A549 (cell line): ENCODE measurements around the gene FAM149B1. TPM values are rescaled to one million over a fixed set of nuclear protein-coding genes. Genes with fewer than 3 reads are reported as not detected.
A peak's percentile ranks its signal among the peaks of the same experiment; 100 is the strongest.

Experiments used
- ATAC-seq, 2 experiments: fragments of 200-7000 bp in 1 of 2; fragments of >200 bp in 1 of 2; cut with Nextera tagmentation in 1 of 2; cut with Tn5 transposase in 1 of 2; 3 replicates each; pipeline versions ENCODE4 v1.8.0 to v1.9.1; 2018 to 2020; ENCODE audit warnings: mild to moderate bottlenecking in 1 of 2, moderate library complexity in 1 of 2
- CTCF ChIA-PET: fragments of 300-600 bp; sonication (Branson Sonifier 250); formaldehyde crosslinking; extraction: SDS; loops from one replicate; lab custom pipeline; 2021; ENCODE audit warnings: antibody characterized with exemption, inconsistent platforms; lab: Yijun Ruan, JAX
- POLR2A ChIA-PET: fragments of 350-600 bp; formaldehyde crosslinking; extraction: SDS; loops from one replicate; lab custom pipeline; 2021; ENCODE audit warnings: antibody characterized with exemption, inconsistent platforms; lab: Yijun Ruan, JAX
- DNase-seq, 2 experiments: peaks; one replicate each; pipeline versions ENCODE4 v3.0.0 to v3.0.0-alpha.2; 2011 to 2016; ENCODE audit warnings: low read depth in 1 of 2, low spot score in 1 of 2
- FAIRE-seq: peaks from 2 replicates; lab custom pipeline; 2011; peaks lifted over from hg19 to GRCh38; lab: Jason Lieb, UNC
- H3K27ac ChIP-seq, 2 experiments: fragments of >200 bp; sonication (Bioruptor Twin); formaldehyde crosslinking; 3 replicates each; pipeline ENCODE4 v1.5.1; 2016 to 2017
- H3K4me1 ChIP-seq: fragments of >200 bp; sonication (Bioruptor Twin); formaldehyde crosslinking; 3 replicates; pipeline ENCODE4 v1.6.1; 2016
- H3K4me2 ChIP-seq: fragments of >200 bp; sonication (Bioruptor Twin); formaldehyde crosslinking; 3 replicates; pipeline ENCODE4 v1.6.1; 2016
- H3K4me3 ChIP-seq: fragments of >200 bp; sonication (Bioruptor Twin); formaldehyde crosslinking; 3 replicates; pipeline ENCODE4 v1.5.1; 2016
- H3K9me3 ChIP-seq: fragments of >200 bp; sonication (Bioruptor Twin); formaldehyde crosslinking; 3 replicates; pipeline ENCODE4 v1.6.1; 2016
- CEBPB ChIP-seq, 2 experiments: fragments of >200 bp in 1 of 2; sonication (Bioruptor Twin) in 1 of 2; formaldehyde crosslinking in 1 of 2; IDR thresholded peaks; 2 replicates each; pipeline ENCODE4 v1.6.1; 2012 to 2016
- CHD4 ChIP-seq: fragments of 200-600 bp; sonication (generic); IDR thresholded peaks from 2 replicates; pipeline ENCODE4 v1.6.1; 2016; ENCODE audit warnings: antibody characterized with exemption, mild to moderate bottlenecking, borderline replicate concordance
- EHF ChIP-seq: fragments of 250-450 bp; sonication (Bioruptor Pico); IDR thresholded peaks from 2 replicates; pipeline ENCODE4 v1.5.0; 2020; ENCODE audit warnings: mild to moderate bottlenecking
- EHMT2 ChIP-seq: fragments of 200-600 bp; sonication (generic); IDR thresholded peaks from 2 replicates; pipeline ENCODE4 v1.6.1; 2016; ENCODE audit warnings: antibody characterized with exemption, low read depth, mild to moderate bottlenecking, moderate library complexity
- EP300 ChIP-seq, 2 experiments: fragments of >200 bp; sonication (Bioruptor Twin); formaldehyde crosslinking; IDR thresholded peaks; 2 replicates in 1 of 2; 3 replicates in 1 of 2; pipeline ENCODE4 v1.6.1; 2016 to 2017
- FOXS1 ChIP-seq: fragments of 250-450 bp; sonication (Bioruptor Pico); IDR thresholded peaks from 2 replicates; pipeline ENCODE4 v1.5.0; 2020; ENCODE audit warnings: mild to moderate bottlenecking, moderate library complexity
- HOXB5 ChIP-seq: fragments of 250-450 bp; sonication (Bioruptor Pico); IDR thresholded peaks from 2 replicates; pipeline ENCODE4 v1.5.0; 2020; ENCODE audit warnings: mild to moderate bottlenecking, moderate library complexity
- JUN ChIP-seq, 2 experiments: fragments of >200 bp; sonication (Bioruptor Twin); formaldehyde crosslinking; IDR thresholded peaks; 2 replicates in 1 of 2; 3 replicates in 1 of 2; pipeline ENCODE4 v1.6.1; 2016 to 2017
- MAFK ChIP-seq: fragments of 450-650 bp; IDR thresholded peaks from 2 replicates; pipeline ENCODE4 v1.6.1; 2014; ENCODE audit not compliant: partially characterized antibody
- MAZ ChIP-seq: fragments of 150-350 bp; IDR thresholded peaks from 2 replicates; pipeline ENCODE4 v1.6.1; 2014; ENCODE audit warnings: antibody characterized with exemption, low read depth, low read length, borderline replicate concordance
- NFE2L2 ChIP-seq: fragments of 150-350 bp; conservative IDR thresholded peaks from 2 replicates; pipeline ENCODE4 v1.6.1; 2014; ENCODE audit warnings: low read length
- NR3C1 ChIP-seq: fragments of >200 bp; sonication (Bioruptor Twin); formaldehyde crosslinking; IDR thresholded peaks from 3 replicates; pipeline ENCODE4 v1.6.1; 2017
- POLR2A ChIP-seq: IDR thresholded peaks from 2 replicates; pipeline ENCODE4 v1.6.1; 2012; ENCODE audit warnings: mild to moderate bottlenecking, low read length
- RAD21 ChIP-seq, 2 experiments: fragments of >200 bp in 1 of 2; sonication (Bioruptor Twin) in 1 of 2; formaldehyde crosslinking in 1 of 2; IDR thresholded peaks in 1 of 2; conservative IDR thresholded peaks in 1 of 2; 2 replicates in 1 of 2; 3 replicates in 1 of 2; pipeline ENCODE4 v1.6.1; 2012 to 2018; ENCODE audit warnings: inconsistent platforms in 1 of 2
- RARB ChIP-seq: fragments of 250-450 bp; sonication (Bioruptor Pico); IDR thresholded peaks from 2 replicates; pipeline ENCODE4 v1.8.0; 2021; ENCODE audit warnings: mild to moderate bottlenecking, moderate library complexity
- RFX5 ChIP-seq: fragments of 450-650 bp; IDR thresholded peaks from 2 replicates; pipeline ENCODE4 v1.7.1; 2014; ENCODE audit warnings: antibody characterized with exemption, mild to moderate bottlenecking, moderate library complexity
- WGBS: methylation state at CpG from one replicate; pipeline ENCODE4 v1.1.6; 2017; ENCODE audit errors: missing lambda C conversion rate; 5-methylcytosine and 5-hydroxymethylcytosine counted together
- polyA plus RNA-seq, 4 experiments: library from polyadenylated mRNA; depleted of rRNA in 3 of 4; stranded (reverse); fragments of >200 nt; fragmentation: RNase III in 1 of 4; extraction: RNeasy Plus Mini Kit Qiagen cat#74134 plus additional on column Dnase treatment in 1 of 4; gene quantifications; 2 replicates in 3 of 4; 3 replicates in 1 of 4; pipeline ENCODE4 v1.2.3, GENCODE V29; 2011 to 2017
- TF ChIP-seq, protein P1 (sequence below): IDR thresholded peaks from 2 replicates; pipeline ENCODE4 v1.6.1; 2012; ENCODE audit warnings: low read depth, borderline replicate concordance
- TF ChIP-seq, protein P2 (sequence below): fragments of >200 bp; sonication (Bioruptor Twin); formaldehyde crosslinking; IDR thresholded peaks from 2 replicates; pipeline ENCODE4 v1.6.1; 2016
- TF ChIP-seq, protein P3 (sequence below): fragments of 250-450 bp; sonication (Bioruptor Pico); IDR thresholded peaks from 2 replicates; pipeline ENCODE4 v1.5.0; 2021; ENCODE audit warnings: mild to moderate bottlenecking, moderate library complexity, borderline replicate concordance
- TF ChIP-seq, protein P4 (sequence below): fragments of 250-450 bp; sonication (Bioruptor Pico); IDR thresholded peaks from 2 replicates; pipeline ENCODE4 v1.5.0; 2020; ENCODE audit warnings: low read depth, mild to moderate bottlenecking, moderate library complexity

The FAM149B1 gene
- polyA plus RNA-seq, 2 of the 4 experiments (the other 2 are of a cell fraction) = 6.9 to 26.7 TPM

DNA sequence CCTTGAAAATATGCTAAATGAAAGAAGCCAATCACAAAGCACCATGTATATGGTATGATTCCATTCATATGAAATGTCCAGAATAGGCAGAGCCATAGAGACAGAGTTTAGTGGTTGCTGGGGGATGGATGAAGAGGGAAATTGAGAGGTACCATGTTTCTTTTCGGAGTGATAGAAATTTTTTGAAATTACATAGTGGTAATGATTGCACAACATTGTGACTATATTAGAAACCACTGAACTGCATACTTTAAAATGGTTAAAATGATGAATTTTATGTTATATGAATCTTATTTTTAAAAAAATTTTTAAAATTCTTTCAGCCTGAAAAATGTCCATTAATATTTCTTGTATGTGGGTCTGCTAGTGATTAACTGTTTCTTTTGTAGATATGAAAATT, 53.1 kb downstream of the FAM149B1 start (continued):
- TF ChIP-seq CHD4 = no peak
- no peak for TF ChIP-seq FOXS1 (CRISPR knock-in tag)
- TF ChIP-seq POLR2A = no peak
- TF ChIP-seq EHMT2 = no peak
- TF ChIP-seq NR3C1 = no peak
- TF ChIP-seq EP300 (IDR thresholded peaks at IDR 0.05) = no peak
- TF ChIP-seq CEBPB (IDR thresholded peaks at IDR 0.05) = no peak
- TF ChIP-seq RAD21 (conservative IDR thresholded peaks at IDR 0.05 in 1 of 2, IDR thresholded peaks at IDR 0.05 in 1 of 2) = no peak

DNA sequence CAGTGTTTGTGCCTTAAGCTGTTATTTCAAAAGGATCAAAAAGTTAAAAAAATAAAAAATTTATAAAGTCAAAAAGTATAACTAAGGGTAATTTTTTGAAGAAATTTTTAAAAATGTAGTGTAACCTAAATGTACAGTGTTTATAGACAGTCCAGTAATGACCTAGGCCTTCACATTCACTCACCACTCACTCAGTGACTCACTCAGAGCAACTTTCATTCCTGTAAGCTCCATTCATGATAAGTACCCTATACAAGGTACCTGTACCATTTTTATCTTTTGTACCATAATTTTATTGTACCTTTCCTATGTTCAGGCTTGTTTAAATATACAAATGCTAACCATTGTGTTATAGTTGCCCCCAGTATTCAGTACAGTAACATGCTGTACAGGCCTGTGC, 57.6 kb downstream of the FAM149B1 start:
- ChIA-PET POLR2A (interaction anchor here (1.2 kb wide), 1 partner anchor 21 kb away, joined by 5 read pairs; the partner anchor contains the start of gene DNAJC9), CTCF (interaction anchor here (1.7 kb wide), 1 partner anchor 24 kb away, joined by 3 read pairs; no protein-coding TSS in a partner anchor)
- Histone ChIP-seq H3K4me2 (no peak overlapping the region), H3K4me1 (no peaks in the 10 kb centered on the region), H3K27ac (no peak overlapping the region), H3K9me3 (no peaks in the 10 kb centered on the region), H3K4me3 (no peak overlapping the region)
- TF ChIP-seq MAZ = no peak
- TF ChIP-seq, protein P1, sequence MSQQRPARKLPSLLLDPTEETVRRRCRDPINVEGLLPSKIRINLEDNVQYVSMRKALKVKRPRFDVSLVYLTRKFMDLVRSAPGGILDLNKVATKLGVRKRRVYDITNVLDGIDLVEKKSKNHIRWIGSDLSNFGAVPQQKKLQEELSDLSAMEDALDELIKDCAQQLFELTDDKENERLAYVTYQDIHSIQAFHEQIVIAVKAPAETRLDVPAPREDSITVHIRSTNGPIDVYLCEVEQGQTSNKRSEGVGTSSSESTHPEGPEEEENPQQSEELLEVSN = no peak
- TF ChIP-seq RFX5 = no peak
- no peak for ATAC-seq
- peak; percentile 43 for FAIRE-seq
- DNase-seq = no peak

DNA sequence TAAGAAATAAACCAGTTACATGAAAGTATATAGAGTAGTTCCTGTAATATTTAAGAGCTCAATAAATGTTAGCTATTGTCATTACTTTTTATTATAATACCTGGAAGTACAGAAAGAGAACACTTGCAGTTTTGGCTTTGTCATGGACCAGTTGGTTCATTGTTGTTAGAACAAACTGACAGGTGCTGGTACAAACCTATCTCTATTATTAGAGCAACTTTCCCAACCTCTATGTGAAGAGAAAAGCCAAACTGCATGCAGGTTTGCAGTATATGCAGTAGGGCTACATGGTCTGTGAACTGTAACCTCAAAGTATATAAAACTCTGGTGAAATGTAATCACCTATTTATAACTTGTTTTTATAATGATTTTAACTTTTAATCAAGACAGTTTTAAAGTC, 58.7 kb downstream of the FAM149B1 start:
- CTCF ChIA-PET = interaction anchor here (0.6 to 1.7 kb wide), 2 partner anchors 25 to 81 kb away, joined by 3 to 5 read pairs; no protein-coding TSS in a partner anchor
- no peak for ATAC-seq
- Histone ChIP-seq H3K27ac (no peak overlapping the region), H3K4me3 (no peak overlapping the region)
- no peak for TF ChIP-seq EP300 (IDR thresholded peaks at IDR 0.05)
- TF ChIP-seq, protein P2, sequence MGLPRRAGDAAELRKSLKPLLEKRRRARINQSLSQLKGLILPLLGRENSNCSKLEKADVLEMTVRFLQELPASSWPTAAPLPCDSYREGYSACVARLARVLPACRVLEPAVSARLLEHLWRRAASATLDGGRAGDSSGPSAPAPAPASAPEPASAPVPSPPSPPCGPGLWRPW = no peak
- no peak for TF ChIP-seq MAFK
- TF ChIP-seq, protein P3, sequence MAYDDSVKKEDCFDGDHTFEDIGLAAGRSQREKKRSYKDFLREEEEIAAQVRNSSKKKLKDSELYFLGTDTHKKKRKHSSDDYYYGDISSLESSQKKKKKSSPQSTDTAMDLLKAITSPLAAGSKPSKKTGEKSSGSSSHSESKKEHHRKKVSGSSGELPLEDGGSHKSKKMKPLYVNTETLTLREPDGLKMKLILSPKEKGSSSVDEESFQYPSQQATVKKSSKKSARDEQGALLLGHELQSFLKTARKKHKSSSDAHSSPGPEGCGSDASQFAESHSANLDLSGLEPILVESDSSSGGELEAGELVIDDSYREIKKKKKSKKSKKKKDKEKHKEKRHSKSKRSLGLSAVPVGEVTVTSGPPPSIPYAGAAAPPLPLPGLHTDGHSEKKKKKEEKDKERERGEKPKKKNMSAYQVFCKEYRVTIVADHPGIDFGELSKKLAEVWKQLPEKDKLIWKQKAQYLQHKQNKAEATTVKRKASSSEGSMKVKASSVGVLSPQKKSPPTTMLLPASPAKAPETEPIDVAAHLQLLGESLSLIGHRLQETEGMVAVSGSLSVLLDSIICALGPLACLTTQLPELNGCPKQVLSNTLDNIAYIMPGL = no peak
- no peak for TF ChIP-seq CEBPB (IDR thresholded peaks at IDR 0.05)
- no peak for TF ChIP-seq HOXB5 (CRISPR knock-in tag)
- TF ChIP-seq JUN (IDR thresholded peaks at IDR 0.05) = no peak
- TF ChIP-seq EHF = no peak
- TF ChIP-seq CHD4 = no peak
- TF ChIP-seq NFE2L2 = no peak
- TF ChIP-seq, protein P4, sequence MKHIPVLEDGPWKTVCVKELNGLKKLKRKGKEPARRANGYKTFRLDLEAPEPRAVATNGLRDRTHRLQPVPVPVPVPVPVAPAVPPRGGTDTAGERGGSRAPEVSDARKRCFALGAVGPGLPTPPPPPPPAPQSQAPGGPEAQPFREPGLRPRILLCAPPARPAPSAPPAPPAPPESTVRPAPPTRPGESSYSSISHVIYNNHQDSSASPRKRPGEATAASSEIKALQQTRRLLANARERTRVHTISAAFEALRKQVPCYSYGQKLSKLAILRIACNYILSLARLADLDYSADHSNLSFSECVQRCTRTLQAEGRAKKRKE (CRISPR knock-in tag) = no peak
- TF ChIP-seq, all 56 proteins: peak for 0
- DNase-seq = no peak
- Histone ChIP-seq H3K4me1 (no peaks in the 10 kb centered on the region), H3K4me2 (no peak overlapping the region), H3K9me3 (no peaks in the 10 kb centered on the region)
- FAIRE-seq = no peak
- POLR2A ChIA-PET = interaction anchor here (1.0 kb wide), 1 partner anchor 20 kb away, joined by 3 read pairs; the partner anchor contains the start of gene DNAJC9

DNA sequence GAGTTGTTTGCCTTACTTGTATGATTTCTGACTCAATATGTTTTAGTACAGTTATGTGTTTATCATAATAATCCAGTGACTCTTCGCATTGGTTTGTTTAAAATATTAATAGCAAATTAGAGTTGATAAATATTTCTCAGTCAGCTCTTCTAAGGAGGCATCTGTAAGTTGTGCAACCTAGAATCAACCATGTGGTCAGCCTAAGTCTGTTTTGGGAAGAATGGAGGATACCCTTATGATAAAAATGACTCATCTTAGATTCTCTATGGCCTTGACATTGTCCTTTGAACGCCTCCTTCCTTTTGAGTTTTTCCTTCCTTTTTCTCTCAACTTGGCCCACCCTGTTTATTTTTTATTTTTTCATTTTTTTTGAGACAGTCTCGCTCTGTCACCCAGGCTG, 60.3 kb downstream of the FAM149B1 start:
- ChIA-PET POLR2A (no interaction called here), CTCF (no interaction called here)
- H3K4me1 ChIP-seq = no peaks in the 10 kb centered on the region
- TF ChIP-seq HOXB5 (CRISPR knock-in tag) (no peak), RFX5 (no peak), RARB (CRISPR knock-in tag) (no peak)
- no peaks in the 10 kb centered on the region for H3K9me3 ChIP-seq
- WGBS = 91% methylated on average over 3 of the region's 3 CpGs
- ATAC-seq (no peak), DNase-seq (no peak), FAIRE-seq (no peak)
- no peak overlapping the region for H3K4me2 ChIP-seq
- no peak overlapping the region for H3K27ac ChIP-seq
- H3K4me3 ChIP-seq = no peak overlapping the region
